SJCRH30 (cell line): ENCODE measurements around the gene DNASE1. TPM values are rescaled to one million over a fixed set of nuclear protein-coding genes. Genes with fewer than 3 reads are reported as not detected.

ENCODE experiments used
- DNase-seq, 2 experiments: peaks; one replicate each; pipeline ENCODE4 v3.0.0-alpha.2; 2015 to 2020
- H3K27ac ChIP-seq: fragments of 250-450 bp; sonication (Bioruptor Pico); 2 replicates; pipeline ENCODE4 v1.5.1; 2020; ENCODE audit warnings: mild to moderate bottlenecking, moderate library complexity
- H3K27me3 ChIP-seq: fragments of 250-450 bp; sonication (Bioruptor Pico); 2 replicates; pipeline ENCODE4 v1.5.1; 2020; ENCODE audit warnings: mild to moderate bottlenecking, moderate library complexity
- H3K36me3 ChIP-seq: fragments of 250-450 bp; sonication (Bioruptor Pico); 2 replicates; pipeline ENCODE4 v1.5.1; 2020; ENCODE audit warnings: mild to moderate bottlenecking, moderate library complexity
- H3K4me1 ChIP-seq: fragments of 250-450 bp; sonication (Bioruptor Pico); 2 replicates; pipeline ENCODE4 v1.5.1; 2020; ENCODE audit warnings: mild to moderate bottlenecking, moderate library complexity
- H3K4me3 ChIP-seq: fragments of 250-450 bp; sonication (Bioruptor Pico); 2 replicates; pipeline ENCODE4 v1.5.1; 2020; ENCODE audit warnings: mild to moderate bottlenecking, moderate library complexity
- H3K9me3 ChIP-seq: fragments of 250-450 bp; sonication (Bioruptor Pico); replicated peaks from 2 replicates; pipeline ENCODE4 v1.5.1; 2020; ENCODE audit warnings: mild to moderate bottlenecking, moderate library complexity
- total RNA-seq: library from RNA; depleted of rRNA; stranded (reverse); fragments of >200 nt; shearing (Covaris generic); gene quantifications from 2 replicates; pipeline ENCODE4 v1.2.3, GENCODE V29; 2014; rRNA removed

Gene DNASE1
- total RNA-seq, 1 experiment from 2014 or later, result 19.3 TPM

GRCh38 chr16:3690980-3691720 is 36.7 kb downstream of the DNASE1 start:
- DNase-seq, result no peak
- Histone ChIP-seq H3K4me1 (no peaks in the 10 kb centered on the region), H3K27me3 (no peaks in the 10 kb centered on the region), H3K27ac (no peak overlapping the region), H3K9me3 (no peaks in the 10 kb centered on the region), H3K4me3 (no peak overlapping the region), H3K36me3 (peaks cover 6% of the 10 kb centered on the region; the same call in 1 of the 2 replicates)

- DNase-seq, result no peak
- Histone ChIP-seq H3K27me3 (no peaks in the 10 kb centered on the region), H3K4me3 (no peak overlapping the region), H3K36me3 (peaks cover 6% of the 10 kb centered on the region; the same call in 1 of the 2 replicates), H3K9me3 (no peaks in the 10 kb centered on the region), H3K4me1 (no peaks in the 10 kb centered on the region), H3K27ac (no peak overlapping the region)
Measured at GRCh38 chr16:3691761-3692160, 37.3 kb downstream of the DNASE1 start.

DNA sequence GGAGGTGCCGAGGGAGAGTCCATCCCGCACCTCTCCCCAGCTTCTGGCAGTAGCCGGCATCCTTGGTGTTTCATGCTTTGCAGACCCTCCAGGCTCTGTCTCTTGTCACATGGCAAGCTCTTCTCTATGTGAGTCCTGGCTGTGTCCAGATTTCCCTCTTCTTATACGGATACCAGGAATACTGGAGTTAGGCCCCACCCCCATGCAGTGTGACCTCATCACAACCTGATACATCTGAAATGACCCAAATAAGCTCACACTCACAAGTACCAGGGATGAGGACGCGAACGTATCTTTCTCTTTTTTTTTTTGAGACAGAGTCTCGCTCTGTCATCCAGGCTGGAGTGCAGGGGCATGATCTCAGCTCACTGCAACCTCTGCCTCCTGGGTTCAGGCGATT is 39.6 kb downstream of the DNASE1 start:
- Histone ChIP-seq H3K27ac (no peak overlapping the region), H3K27me3 (no peaks in the 10 kb centered on the region), H3K36me3 (no peaks in the 10 kb centered on the region; the same call in 1 of the 2 replicates), H3K4me3 (no peak overlapping the region), H3K4me1 (no peaks in the 10 kb centered on the region), H3K9me3 (no peaks in the 10 kb centered on the region)
- no peak for DNase-seq

- no peak for DNase-seq
- Histone ChIP-seq H3K9me3 (no peaks in the 10 kb centered on the region), H3K27me3 (no peaks in the 10 kb centered on the region), H3K4me3 (no peak overlapping the region), H3K27ac (no peak overlapping the region), H3K36me3 (no peaks in the 10 kb centered on the region), H3K4me1 (no peaks in the 10 kb centered on the region)
Measured at GRCh38 chr16:3695610-3696369, 41.3 kb downstream of the DNASE1 start.

GRCh38 chr16:3696425-3697218 is 42.1 kb downstream of the DNASE1 start:
- Histone ChIP-seq H3K36me3 (no peaks in the 10 kb centered on the region), H3K27ac (no peak overlapping the region), H3K4me3 (no peak overlapping the region), H3K27me3 (no peaks in the 10 kb centered on the region), H3K4me1 (no peaks in the 10 kb centered on the region), H3K9me3 (no peaks in the 10 kb centered on the region)
- no peak for DNase-seq

DNA sequence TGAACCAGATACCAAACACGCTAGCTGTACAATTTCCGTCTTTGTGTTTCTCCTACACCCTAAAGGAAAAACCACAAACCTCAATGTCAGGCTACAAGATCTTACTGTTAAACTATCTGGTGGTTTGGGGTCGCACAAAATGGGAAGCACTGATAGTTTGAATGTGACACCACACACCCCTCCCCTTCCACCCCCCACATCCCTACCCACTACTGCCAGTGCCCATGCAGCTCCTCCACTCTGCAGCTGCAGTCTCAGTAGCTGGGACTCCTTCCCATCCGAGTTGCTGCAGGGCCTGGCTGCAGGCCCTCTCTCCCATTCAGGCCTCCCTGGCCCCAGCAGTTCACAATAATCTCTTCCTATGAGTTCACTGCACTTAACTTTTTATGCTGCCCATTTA is 44.5 kb downstream of the DNASE1 start:
- Histone ChIP-seq H3K4me1 (no peaks in the 10 kb centered on the region), H3K4me3 (no peak overlapping the region), H3K9me3 (no peaks in the 10 kb centered on the region), H3K36me3 (no peaks in the 10 kb centered on the region), H3K27me3 (no peaks in the 10 kb centered on the region), H3K27ac (no peak overlapping the region)
- no peak for DNase-seq

DNA sequence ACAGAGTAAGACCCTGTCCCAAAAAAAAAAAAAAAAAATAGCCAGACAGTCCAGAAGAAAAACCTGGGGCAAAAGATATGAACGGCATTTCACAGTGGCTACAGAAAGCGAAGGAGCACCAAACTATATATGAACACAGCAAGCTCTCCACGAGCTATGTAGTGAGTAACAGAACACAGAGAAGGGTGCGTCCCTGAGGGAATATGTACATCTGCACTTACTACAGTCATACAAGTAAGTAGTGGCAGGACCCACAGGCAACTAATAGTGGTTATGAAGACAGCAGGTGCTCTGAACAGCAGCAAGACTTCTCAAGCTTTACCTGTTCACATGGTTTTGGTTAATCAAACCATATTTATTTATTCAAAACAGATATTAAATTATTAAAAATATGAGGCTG is 47.0 kb downstream of the DNASE1 start:
- Histone ChIP-seq H3K36me3 (no peaks in the 10 kb centered on the region), H3K27me3 (no peaks in the 10 kb centered on the region), H3K4me1 (no peaks in the 10 kb centered on the region), H3K4me3 (no peak overlapping the region), H3K27ac (no peak overlapping the region), H3K9me3 (no peaks in the 10 kb centered on the region)
- no peak for DNase-seq

GRCh38 chr16:3702082-3702481 is 47.6 kb downstream of the DNASE1 start:
- H3K27me3 ChIP-seq, result no peaks in the 10 kb centered on the region
- no peak overlapping the region for H3K4me3 ChIP-seq
- no peaks in the 10 kb centered on the region for H3K9me3 ChIP-seq
- H3K36me3 ChIP-seq, result no peaks in the 10 kb centered on the region
- H3K4me1 ChIP-seq, result no peaks in the 10 kb centered on the region
- DNase-seq, result no peak
- no peak overlapping the region for H3K27ac ChIP-seq

DNA sequence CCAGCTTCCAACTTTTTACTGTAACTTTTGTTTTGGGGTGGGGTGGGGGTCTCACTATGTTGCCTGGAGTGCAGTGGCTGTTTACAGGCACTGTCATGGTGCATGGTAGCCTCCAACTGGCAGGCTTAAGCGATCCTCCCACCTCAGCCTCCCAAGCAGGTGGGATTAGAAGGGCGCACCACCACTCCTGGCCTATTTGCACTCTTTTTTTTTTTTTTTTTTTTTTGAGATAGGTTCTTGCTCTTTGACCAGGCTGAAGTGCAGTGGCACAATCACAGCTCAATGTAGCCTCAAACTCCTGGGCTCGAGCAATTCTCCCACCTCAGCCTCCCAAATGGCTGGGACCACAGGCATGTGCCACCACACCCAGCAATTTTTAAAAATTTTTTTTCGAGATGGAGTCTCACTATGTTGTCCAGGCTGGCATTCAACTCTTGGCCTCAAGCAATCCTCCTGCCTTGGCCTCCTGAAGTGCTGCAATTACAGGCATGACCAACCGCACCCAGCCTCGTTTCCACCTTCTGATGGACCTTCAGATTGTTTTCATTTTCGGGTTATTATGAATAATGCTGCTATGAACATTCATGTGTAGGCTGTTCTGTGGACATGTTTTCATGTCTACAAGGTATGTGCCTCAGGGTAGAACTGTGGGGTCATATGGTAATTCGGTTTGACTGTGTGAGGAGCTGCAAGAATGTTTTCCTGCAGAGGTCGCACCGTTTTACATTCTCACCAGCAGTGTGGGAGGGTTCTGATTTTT is 51.9 kb downstream of the DNASE1 start:
- H3K27ac ChIP-seq, result no peak overlapping the region
- DNase-seq, result no peak
- no peaks in the 10 kb centered on the region for H3K9me3 ChIP-seq
- H3K4me3 ChIP-seq, result no peak overlapping the region
- no peaks in the 10 kb centered on the region for H3K4me1 ChIP-seq
- no peaks in the 10 kb centered on the region for H3K36me3 ChIP-seq
- no peaks in the 10 kb centered on the region for H3K27me3 ChIP-seq

Other genes with a start within 250 kb of the DNASE1 start
- gene ZNF597, start 211.2 kb upstream of the DNASE1 start, total RNA-seq, result 2.9 and 3.0 TPM in 2 replicates
- 14.1 and 21.7 TPM in 2 replicates for gene NAA60, start 211.0 kb upstream of the DNASE1 start, total RNA-seq
- gene C16orf90, start 159.2 kb upstream of the DNASE1 start, total RNA-seq, result not detected in 2 replicates
- 5.2 and 7.1 TPM in 2 replicates for gene CLUAP1, start 153.7 kb upstream of the DNASE1 start, total RNA-seq
- 0.02 and 0.05 TPM in 2 replicates for gene NLRC3, start 77.3 kb upstream of the DNASE1 start, total RNA-seq
- gene SLX4, start 43.1 kb upstream of the DNASE1 start, total RNA-seq, result 6.5 and 7.6 TPM in 2 replicates
- 71.0 and 72.5 TPM in 2 replicates for gene TRAP1, start 62.8 kb downstream of the DNASE1 start, total RNA-seq
- gene CREBBP, start 226.0 kb downstream of the DNASE1 start, total RNA-seq, result 18.8 and 23.3 TPM in 2 replicates